GM18517 (cell line): Measurements from ENCODE around the gene SEMA6A.
A peak's percentile ranks its signal among the peaks of the same experiment; 100 is the strongest.

Source experiments
- ATAC-seq: cut with Tn5 transposase; IDR thresholded peaks from one replicate; pipeline ENCODE4 v1.9.1; 2021; ENCODE audit warnings: mild to moderate bottlenecking, moderate library complexity; ENCODE audit not compliant: unreplicated experiment

SEMA6A gene, protein sequence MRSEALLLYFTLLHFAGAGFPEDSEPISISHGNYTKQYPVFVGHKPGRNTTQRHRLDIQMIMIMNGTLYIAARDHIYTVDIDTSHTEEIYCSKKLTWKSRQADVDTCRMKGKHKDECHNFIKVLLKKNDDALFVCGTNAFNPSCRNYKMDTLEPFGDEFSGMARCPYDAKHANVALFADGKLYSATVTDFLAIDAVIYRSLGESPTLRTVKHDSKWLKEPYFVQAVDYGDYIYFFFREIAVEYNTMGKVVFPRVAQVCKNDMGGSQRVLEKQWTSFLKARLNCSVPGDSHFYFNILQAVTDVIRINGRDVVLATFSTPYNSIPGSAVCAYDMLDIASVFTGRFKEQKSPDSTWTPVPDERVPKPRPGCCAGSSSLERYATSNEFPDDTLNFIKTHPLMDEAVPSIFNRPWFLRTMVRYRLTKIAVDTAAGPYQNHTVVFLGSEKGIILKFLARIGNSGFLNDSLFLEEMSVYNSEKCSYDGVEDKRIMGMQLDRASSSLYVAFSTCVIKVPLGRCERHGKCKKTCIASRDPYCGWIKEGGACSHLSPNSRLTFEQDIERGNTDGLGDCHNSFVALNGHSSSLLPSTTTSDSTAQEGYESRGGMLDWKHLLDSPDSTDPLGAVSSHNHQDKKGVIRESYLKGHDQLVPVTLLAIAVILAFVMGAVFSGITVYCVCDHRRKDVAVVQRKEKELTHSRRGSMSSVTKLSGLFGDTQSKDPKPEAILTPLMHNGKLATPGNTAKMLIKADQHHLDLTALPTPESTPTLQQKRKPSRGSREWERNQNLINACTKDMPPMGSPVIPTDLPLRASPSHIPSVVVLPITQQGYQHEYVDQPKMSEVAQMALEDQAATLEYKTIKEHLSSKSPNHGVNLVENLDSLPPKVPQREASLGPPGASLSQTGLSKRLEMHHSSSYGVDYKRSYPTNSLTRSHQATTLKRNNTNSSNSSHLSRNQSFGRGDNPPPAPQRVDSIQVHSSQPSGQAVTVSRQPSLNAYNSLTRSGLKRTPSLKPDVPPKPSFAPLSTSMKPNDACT

DNA sequence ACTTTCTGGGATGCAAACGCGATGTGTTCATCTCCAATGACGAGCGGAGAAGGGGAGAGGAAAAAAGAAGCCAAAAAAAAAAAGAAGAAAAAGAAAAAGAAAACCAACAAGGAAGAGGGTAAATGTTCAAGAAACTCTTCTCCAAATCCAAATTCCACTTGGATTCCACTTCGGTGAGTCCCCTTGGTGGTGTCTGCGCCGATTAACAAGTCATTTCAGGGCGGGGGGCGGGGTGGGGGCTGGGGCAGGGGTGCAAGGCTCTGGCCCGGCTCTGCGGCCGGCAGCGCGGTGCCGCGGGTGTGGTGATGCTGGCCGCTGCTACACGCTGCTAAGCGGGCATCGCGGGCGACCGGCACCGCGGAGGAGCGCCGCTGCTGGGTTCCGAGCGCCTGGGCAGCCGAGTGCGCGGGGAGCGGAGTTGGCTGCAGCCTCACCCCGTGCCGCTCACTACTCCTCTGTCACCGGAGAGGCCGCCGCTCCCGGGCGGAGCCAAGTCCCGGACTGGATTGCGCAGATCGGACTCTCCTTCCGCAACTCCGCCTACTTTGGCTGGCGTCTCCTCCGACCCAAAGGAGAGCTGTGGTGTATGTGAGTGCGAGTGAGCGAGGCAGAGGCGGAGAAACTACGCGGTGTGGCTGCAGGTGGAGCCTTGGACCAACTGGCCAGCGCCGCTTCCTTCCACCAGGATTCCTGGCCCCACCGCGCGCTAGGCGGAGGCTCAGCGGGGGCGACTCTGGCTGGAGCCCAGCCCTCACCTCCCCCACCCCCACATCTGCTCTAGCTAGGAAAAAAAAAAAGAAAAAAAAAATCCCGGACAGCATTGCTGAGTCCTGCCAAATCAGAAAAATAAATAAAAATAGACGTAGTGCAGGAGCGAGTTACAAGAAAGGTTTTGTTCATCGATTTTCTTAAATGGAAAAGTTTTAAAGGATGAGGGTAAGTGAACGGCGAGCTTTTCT lies at the start of gene SEMA6A:
TSS of gene SEMA6A (minus strand) at position 457 of the 959 bp plus-strand sequence. CDS start 69,879 bp downstream, outside the sequence.
- peak; percentile 60 for ATAC-seq

DNA sequence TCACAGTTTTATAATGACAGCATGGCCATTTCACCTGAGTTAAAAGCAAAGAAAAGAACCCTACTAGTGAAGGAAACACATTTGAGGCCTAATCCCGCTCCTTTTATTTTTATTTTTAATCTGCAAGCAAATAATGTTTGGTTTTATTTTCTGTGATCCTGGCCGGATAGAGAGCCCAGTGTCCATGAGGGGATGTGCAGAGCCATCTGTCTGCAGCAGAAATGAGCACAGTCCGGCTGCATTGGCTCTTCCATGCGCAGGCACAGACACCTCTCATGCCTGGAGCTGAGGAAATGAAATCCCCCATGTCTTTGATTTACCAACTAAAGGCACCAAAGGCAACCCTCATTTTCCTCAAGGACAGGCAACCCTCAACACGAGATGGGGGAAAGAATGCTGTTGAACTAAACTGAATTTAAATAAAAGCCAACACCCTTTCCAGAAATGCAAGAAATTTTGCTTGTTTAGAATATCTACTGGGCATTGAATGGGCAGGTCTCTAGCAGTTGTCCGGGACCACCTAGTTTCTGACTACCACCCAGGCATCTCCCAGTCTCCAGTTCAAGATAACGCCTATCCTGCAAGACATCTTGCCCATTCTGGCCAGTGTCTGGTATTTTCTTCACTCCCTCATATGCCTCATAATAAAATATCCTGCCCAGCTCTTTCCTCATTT lies 47.9 kb upstream of the SEMA6A start:
- no peak for ATAC-seq

DNA sequence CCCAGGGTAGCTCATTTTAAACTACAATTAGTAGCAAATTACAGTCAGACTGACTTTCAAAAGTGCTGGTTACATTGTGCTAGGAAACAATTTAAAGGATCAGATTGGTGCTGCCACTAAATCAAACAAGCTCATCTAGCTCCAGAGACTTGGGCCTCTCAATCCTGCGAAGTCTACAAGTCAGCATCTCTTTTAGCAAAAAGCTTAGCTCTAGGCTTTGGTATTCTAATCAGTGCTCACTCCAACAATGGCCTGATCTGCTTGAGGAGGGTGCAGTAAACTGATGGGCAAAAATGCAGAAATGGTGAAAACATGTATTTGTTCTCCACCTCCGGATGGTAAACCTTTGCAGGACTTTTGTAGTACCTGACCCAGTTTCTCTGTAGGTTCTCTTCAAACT lies 47.0 kb upstream of the SEMA6A start:
- no peak for ATAC-seq

DNA sequence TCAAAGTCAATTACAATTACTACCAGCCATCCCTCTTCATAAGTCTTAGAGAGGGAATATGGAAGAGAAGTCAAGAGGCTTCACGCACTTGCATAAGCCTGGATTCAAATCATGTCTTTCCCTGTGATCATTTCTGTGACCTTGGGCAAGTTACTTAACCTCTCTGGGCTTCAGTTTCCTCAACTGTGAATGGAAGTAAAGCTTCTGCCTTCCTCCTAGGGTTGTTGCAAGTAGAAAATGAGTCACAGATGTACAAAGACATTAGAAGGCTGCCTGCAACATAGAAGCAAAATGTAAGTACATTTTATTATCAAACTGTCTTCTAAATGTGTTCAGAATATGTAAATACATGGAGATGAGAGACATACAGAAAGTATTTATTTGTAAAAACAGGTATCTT lies 42.3 kb upstream of the SEMA6A start:
- ATAC-seq: no peak

DNA sequence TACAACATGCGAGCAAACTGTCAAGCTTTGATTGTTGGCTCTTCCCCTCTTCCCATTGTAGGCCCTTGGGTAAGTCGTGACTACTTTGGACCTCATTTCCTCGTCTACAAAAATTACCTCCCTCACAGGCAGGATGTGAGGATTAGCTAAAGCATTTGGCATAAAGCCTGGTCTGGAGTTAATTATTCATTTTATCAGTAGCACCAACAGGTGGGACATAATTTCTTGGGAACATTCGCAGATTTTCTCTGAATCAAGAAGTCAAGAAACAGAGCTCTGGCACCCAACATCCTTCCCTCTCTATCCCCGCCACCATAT lies 39.9 kb upstream of the SEMA6A start:
- no peak for ATAC-seq

DNA sequence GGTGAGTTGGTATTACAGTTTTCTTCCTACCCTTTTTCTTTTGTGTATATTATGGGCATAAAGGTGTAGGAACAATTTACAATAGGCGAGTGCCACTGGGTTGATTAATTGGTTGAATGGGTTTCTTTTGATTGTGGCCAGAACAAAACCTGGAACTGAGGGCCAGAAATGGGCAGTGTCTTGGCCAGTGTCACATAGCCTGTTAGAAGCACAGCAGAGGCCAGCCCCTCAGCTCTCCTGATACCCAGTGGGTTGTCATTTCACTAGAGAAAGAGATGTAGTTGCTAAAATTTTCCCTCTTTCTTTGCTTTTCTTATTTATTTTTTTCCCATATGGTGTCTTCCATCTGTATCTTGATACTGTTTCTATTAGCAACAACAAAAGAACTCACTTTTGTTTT lies 38.8 kb upstream of the SEMA6A start:
- ATAC-seq: peak; percentile 24

DNA sequence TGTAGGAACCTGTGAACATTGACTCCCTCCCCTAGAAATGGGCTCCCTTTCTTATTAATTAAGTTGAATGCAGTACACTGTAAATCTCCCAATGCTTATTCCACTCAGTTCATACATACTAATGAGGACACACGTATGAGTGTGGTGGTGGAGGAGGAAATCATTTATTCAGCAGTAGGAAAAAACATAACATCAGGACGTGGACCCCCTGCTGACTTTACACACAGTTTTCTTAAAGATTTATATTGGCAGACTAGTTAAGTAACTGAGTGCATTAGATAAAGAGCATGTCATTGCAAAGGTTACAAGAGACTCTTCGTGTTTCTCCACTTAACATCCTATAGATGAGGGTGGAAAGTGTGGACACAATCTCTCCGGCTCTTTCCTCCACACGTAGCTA lies 37.8 kb upstream of the SEMA6A start:
- ATAC-seq: no peak

DNA sequence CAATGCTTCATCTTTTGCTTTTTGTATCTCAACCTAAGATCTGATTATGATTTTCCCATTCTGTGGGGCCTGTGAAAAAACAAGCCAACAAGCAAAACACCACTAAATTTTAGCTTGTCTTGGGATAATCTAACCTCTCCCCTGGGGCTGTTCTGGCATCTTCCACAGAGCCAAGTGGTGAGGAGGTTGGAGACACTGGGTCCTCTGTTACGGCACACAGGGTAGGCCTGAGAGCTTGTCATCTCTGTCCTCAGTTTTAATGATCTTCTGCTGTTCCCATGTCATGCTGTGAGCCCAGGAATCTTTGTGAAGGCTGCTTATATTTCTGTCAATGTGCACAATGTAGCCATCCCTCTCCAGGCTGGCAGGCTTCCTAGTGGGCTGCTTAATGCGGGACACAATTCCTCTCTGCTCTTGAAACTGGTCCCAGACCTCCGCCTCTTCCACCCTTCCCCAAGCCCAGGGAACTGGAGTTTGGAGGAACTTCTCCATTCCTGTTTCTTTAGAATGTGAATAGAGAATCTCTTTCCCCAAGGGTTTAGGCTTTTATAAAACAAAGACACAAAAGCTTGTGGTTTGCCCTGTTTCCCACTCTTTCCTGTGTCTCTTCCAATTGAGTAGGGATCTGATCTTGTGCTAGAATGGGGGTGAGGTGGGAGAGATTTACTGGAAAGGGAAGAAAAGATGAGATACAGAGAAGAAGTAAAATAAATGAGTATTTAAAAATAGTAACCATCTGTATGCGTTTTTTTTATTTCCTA lies 30.9 kb upstream of the SEMA6A start:
- ATAC-seq: no peak

DNA sequence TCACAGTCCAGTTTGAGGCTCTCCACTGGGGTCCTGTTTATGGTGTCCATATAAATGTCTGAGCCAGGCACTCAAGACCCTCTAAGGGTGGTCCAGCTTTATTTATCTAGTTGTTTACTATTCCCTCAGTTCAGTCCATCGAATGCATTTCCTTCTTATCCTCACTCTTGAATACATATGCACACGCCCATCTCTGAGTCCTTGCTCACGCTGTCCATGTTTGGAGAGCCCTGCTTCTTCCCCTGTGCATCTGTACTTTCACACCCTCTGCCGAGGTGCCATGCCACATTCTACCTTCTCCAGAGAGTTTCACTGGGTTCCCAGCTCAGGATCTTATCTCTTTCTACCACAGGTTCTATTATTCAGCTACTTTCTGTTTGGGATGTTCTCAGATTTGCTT lies 30.2 kb upstream of the SEMA6A start:
- ATAC-seq: no peak

DNA sequence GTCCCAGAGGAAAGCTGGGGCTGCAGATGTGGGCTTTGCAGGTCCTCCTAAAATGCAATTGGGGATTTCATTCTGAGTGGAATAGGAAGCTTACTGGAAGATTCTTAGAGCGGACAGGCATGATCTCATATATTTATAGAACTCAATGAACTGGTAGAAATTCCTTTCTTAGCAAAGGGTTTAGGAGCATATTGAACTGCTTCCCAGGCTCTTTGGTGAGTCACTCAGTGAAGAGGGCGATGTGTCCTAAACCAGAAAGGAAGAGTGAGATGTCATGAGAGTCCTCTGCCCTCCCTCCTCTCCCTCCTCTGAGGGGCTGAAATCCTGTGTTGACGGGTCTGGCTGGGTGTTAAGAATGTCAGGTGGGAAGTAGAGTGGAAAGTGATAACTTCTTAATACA lies 26.3 kb upstream of the SEMA6A start:
- no peak for ATAC-seq

DNA sequence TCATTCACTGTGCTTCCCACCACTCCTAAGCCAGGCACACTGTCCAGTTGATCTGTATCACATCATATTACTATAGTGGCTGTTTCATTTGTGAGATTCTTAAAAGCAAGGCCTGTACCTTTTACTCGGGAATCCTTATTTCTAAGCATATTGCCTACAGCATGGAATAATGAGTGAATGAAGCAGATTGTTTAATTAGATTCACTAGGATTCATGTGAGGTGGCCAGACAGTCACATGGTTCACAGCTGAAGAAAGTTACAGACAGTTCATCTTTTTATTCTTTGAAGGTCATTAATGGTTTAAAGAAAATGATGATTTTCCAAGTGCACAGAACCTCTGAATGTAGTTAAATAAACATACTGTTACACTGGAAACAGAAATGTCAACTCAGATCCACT lies 24.3 kb upstream of the SEMA6A start:
- ATAC-seq: no peak

DNA sequence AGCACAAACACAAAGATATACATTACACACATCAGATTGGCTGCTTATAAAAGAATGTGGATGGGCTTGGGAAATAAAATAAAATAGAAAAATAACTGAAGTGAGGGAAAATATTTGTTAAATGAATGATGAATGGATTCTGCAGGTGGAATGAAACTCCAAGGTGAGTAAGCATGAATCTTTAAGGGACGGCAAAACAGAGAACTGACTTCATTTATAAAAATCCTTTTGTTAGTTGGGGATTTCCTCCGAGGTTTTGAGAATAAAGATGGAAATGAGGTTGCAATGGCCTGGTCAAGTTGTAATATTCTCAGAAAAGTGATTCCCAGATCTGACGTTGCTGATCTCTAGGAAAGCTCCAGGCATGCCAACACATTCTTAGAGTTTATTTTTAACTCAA lies 20.9 kb upstream of the SEMA6A start:
- ATAC-seq: no peak

DNA sequence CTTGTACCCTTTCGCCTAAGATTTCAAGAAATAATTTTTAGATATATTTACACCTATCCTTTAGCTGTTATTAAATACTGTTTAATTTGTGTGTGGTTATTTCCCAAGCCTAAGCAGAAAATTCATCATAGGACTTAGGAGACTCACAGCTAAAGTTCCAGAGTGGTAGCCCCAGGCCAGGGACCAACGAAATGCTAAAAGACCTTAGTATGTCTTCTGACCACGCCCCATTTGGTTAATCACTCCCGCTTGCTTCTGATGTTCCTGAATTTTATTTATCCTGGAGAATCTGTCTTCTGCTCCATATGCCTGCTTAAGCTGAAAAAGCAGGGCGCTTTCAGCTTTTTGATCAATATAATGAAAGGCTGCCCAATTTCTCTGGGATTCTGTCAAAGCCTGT lies 18.7 kb upstream of the SEMA6A start:
- ATAC-seq: no peak

DNA sequence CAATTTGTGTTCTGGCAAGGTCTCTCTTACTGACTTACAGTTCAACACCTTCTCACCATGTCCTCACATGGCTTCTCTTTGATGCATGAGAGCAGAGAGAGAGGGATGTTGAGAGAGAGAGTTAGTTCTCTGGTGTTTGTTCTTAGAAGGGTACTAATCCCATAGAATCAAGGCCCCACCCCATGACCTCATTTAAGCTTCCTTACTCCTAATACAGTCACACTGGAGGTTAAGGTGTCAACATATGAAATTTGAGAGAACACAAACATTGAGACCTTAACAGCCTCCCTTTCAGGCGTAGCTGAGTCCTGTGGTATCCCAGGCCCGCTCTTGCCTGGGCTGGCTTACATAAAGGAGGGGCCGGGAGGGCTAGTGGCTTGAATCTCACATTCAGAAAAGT lies 10.6 kb upstream of the SEMA6A start:
- ATAC-seq: no peak

DNA sequence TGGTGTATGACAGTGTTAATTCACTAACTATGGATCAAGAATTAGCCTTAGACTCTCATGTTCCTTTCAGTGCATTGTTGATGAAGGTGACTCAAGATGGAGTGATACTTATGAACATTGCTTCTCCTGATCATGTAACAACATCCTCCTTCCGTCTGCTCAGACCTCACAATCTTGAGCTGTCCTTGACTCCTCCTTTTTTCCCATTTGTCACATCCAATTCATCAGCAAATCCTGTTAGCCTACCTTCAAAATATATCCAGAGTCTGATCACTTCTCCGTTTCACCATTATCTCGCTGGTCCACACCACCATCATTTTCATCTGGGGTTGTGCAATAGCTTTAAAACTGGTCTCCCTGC lies 9.2 kb upstream of the SEMA6A start:
- no peak for ATAC-seq

DNA sequence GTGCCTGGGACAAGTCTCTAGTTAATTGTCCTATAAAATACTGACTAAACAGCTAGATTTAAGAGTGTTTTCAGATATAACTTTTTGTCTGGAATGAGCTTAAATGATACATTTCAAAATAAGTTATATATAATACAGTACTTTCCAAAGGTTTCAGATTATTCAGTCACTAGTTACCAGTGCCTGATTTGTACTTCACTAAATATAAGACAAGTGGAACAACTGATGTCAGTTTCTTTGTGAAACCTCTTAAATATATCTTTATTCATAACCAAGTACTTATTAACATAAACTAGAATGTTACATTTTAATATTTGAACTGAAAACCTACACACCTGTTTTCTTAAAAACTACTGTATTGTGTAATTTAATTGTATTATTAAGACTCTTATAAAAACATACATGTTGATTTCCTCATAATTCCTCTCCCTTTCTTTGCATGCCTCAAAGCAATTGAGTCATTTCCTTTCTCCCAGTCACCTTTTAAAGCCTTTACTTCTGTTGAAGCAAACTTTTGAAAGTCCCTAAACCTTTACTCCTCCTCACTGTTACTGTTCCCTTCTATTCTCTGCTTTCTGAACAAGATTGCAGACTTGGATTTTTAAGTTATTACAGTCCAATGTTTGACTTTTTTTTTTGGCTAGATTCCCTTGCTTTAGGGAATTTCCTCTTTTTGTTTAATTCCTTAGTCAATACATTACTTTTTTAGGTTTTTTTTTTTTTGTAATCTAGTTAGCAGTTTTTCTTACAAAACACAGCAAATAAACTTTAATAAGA lies 8.7 kb upstream of the SEMA6A start:
- ATAC-seq: peak; percentile 60

DNA sequence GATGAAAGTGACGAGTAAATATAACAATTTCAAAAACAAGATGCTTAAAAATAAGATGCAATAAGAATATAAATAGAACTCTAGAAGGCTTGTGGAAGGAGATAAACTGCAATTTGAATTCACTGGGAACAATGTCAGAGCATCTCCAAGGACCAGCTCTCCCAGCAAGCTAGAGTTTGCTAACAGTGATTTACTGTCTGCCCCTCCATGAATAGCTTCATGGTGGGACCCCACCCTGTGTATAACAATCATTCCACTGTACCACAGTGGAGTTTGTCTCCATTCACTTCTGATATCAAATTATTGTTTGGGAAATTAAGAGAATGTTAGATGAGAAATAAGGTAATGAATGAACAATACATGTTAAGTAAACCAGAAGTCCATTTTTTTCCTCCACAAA lies 7.3 kb upstream of the SEMA6A start:
- ATAC-seq: no peak

DNA sequence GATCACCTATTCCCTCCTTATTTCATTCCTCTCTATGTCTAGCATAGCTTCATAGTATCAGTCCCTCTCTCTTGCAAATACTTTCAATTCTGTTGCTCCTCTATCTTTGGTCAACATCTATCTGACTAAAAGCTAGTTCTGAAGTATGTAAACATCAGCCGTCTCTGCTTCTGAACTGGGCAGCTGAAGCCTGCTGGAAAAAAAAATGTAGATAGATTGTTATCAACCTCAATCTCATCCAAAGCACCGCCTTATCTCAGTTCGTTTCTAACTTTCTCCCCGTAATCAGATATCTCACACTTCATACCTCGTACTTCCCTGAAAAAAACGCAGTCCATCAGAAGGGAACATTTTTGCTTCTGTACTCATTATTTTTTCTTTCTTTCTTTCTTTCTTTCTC lies 4.5 kb upstream of the SEMA6A start:
- ATAC-seq: no peak

DNA sequence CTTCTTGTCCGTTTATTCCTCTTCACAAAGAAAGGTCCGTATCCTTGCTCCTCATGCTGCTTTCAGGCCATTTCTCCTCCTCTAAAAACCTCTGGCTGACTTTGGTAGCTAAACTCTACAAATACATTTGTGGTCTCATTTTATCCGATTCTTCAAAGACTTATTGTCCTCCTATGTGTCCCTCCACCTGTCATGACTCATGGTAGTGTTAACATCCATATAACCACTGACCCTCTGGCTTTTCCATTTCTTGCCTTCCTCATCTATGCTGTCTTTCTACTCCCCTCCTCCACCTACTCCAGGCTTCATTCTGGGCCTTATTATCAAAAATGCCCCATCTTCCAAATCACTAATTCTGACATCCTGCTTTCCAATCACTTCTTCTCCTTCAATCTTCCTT lies 4.1 kb upstream of the SEMA6A start:
- ATAC-seq: no peak
